WERI-Rb-1 (cell line): ENCODE data around the gene KRTAP10-5.

Experiments
- DNase-seq: peaks from one replicate; pipeline ENCODE4 v3.0.0-alpha.2; 2020
- H3K27ac ChIP-seq: fragments of 250-450 bp; sonication (Bioruptor Pico); 2 replicates; pipeline ENCODE4 v1.5.1; 2020; ENCODE audit warnings: mild to moderate bottlenecking, moderate library complexity
- H3K27me3 ChIP-seq: fragments of 250-450 bp; sonication (Bioruptor Pico); 2 replicates; pipeline ENCODE4 v1.5.1; 2021; ENCODE audit warnings: mild to moderate bottlenecking, low read depth, moderate library complexity; ENCODE audit not compliant: insufficient read depth, severe bottlenecking
- H3K36me3 ChIP-seq: fragments of 250-450 bp; sonication (Bioruptor Pico); 2 replicates; pipeline ENCODE4 v1.5.1; 2020; ENCODE audit warnings: mild to moderate bottlenecking, moderate library complexity
- H3K4me3 ChIP-seq: 2 replicates; pipeline ENCODE4 v1.5.1; 2011; ENCODE audit warnings: low read depth, mild to moderate bottlenecking, control low read depth, low read length
- H3K9me3 ChIP-seq: fragments of 250-450 bp; sonication (Bioruptor Pico); 2 replicates; pipeline ENCODE4 v1.5.1; 2021; ENCODE audit warnings: mild to moderate bottlenecking, moderate library complexity; ENCODE audit not compliant: severe bottlenecking
- TF ChIP-seq, protein P1 (sequence below): IDR thresholded peaks from 2 replicates; pipeline ENCODE4 v1.5.1; 2011; ENCODE audit warnings: low read depth, mild to moderate bottlenecking, control low read depth, inconsistent platforms, low read length

KRTAP10-5 gene

DNA sequence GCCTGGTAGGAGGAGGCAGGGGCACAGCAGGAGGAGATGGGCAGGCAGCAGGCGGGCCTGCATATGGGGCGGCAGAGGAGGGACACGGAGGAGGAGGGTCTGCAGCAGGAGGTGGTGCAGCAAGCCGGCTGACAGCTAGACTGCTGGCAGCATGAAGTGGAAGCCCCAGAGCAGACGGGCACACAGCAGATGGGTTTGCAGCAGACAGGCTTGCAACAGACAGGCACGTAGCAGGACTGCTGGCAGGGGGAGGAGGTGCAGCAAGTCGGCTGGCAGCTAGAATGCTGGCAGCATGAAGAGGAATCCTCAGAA, 615 bp downstream of the KRTAP10-5 start:
- H3K27me3 ChIP-seq = no peaks in the 10 kb centered on the region
- no peaks in the 10 kb centered on the region for H3K36me3 ChIP-seq
- no peak overlapping the region for H3K27ac ChIP-seq
- H3K4me3 ChIP-seq = no peak overlapping the region
- peaks cover 17% of the 10 kb centered on the region for H3K9me3 ChIP-seq
- TF ChIP-seq, protein P1, sequence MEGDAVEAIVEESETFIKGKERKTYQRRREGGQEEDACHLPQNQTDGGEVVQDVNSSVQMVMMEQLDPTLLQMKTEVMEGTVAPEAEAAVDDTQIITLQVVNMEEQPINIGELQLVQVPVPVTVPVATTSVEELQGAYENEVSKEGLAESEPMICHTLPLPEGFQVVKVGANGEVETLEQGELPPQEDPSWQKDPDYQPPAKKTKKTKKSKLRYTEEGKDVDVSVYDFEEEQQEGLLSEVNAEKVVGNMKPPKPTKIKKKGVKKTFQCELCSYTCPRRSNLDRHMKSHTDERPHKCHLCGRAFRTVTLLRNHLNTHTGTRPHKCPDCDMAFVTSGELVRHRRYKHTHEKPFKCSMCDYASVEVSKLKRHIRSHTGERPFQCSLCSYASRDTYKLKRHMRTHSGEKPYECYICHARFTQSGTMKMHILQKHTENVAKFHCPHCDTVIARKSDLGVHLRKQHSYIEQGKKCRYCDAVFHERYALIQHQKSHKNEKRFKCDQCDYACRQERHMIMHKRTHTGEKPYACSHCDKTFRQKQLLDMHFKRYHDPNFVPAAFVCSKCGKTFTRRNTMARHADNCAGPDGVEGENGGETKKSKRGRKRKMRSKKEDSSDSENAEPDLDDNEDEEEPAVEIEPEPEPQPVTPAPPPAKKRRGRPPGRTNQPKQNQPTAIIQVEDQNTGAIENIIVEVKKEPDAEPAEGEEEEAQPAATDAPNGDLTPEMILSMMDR = no peak
- DNase-seq = no peak

DNA sequence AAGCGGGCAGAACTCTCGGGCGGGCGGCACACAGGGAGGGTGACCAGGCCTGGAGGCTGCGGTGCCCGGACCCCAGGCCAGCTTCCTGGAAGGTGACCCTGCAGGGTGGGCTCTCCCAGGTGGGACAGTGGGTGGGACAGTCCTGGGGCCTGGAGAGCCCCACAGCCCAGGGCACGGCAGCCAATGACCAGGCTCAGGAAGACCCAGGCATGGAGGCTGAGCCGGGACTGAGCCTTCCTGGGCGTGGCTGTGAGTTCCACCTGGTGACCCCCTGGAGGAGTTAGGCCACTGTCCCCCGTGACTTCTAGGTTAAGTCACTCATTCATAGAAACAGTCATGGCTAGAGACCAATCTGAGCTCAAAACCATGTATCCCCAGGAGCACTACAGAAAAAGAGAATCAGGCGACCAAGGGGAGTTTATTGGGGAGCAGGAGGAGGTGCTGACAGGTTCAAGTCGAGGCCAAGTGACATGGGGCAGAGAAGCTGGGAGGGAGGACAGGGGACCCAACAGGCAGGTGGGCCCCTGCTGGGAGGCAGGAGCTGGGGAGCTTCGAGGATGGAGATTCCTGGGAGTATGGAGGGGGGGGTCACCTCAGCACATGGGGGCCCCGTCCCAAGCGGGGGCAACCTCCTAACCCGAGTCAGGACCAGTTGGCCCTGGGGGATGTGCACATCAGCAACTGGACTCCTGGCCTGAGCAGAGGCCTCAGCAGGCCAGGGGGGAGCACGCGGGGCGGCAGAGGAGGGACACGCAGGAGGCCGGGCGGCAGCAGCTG, 1.2 kb downstream of the KRTAP10-5 start:
- Histone ChIP-seq H3K4me3 (no peak overlapping the region), H3K27ac (no peak overlapping the region), H3K36me3 (no peaks in the 10 kb centered on the region), H3K9me3 (peaks cover 17% of the 10 kb centered on the region), H3K27me3 (no peaks in the 10 kb centered on the region)
- no peak for DNase-seq
- TF ChIP-seq, protein P1 = no peak

DNA sequence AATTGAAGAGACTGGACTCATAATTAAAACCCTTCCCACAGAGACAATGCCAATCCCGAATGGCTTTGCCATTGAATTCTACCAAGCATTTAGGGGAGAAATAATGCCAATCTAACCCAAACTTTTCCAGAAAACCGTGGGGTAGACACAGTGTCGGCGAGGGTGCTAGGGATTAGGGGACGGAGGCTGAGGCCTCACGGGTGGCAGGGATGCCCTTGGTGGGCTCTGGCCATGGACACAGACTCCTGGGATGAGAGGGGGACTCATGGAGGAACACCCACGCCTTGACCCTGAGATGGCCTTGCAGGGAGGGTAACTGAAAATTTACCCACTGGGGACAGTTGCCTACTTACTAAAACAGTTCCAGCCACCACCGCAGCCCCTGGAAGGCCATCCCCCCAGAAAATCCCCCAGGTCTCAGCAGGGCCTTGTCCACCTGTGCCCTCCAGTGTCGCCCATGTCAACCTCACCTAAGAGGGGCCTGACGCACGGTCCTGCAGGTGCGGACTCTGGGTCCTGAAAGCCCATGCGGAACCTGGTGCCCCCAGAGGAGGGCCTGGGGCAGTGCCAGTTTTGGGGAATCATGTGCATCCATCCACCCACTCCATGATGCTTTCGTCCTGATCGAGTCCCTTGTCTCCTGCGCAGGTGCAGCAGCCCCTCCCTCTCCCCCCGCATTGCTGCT, 1.9 kb downstream of the KRTAP10-5 start:
- Histone ChIP-seq H3K9me3 (peaks cover 17% of the 10 kb centered on the region), H3K27ac (no peak overlapping the region), H3K4me3 (no peak overlapping the region), H3K27me3 (no peaks in the 10 kb centered on the region), H3K36me3 (no peaks in the 10 kb centered on the region)
- TF ChIP-seq, protein P1 = no peak
- no peak for DNase-seq

DNA sequence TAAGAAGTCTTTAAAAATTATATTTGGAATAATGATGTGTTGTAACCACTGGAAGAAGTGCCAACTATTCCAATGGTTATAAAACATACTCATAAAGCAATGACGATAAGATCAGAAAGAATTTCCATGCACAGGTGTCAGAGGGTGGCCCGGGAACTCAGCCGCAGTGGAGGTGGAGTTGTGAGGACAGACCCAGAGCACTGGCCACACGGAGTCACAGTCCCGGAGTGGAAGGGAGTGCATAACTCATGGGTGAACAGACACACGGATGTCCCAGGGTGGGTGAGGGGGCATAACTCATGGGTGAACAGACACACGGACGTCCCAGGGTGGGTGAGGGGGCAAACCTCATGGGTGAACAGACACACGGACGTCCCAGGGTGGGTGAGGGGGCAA, 4.4 kb downstream of the KRTAP10-5 start:
- Histone ChIP-seq H3K27ac (no peak overlapping the region), H3K4me3 (no peak overlapping the region), H3K27me3 (no peaks in the 10 kb centered on the region), H3K9me3 (peaks cover 16% of the 10 kb centered on the region), H3K36me3 (no peaks in the 10 kb centered on the region)
- TF ChIP-seq, protein P1 = no peak
- DNase-seq = no peak

DNA sequence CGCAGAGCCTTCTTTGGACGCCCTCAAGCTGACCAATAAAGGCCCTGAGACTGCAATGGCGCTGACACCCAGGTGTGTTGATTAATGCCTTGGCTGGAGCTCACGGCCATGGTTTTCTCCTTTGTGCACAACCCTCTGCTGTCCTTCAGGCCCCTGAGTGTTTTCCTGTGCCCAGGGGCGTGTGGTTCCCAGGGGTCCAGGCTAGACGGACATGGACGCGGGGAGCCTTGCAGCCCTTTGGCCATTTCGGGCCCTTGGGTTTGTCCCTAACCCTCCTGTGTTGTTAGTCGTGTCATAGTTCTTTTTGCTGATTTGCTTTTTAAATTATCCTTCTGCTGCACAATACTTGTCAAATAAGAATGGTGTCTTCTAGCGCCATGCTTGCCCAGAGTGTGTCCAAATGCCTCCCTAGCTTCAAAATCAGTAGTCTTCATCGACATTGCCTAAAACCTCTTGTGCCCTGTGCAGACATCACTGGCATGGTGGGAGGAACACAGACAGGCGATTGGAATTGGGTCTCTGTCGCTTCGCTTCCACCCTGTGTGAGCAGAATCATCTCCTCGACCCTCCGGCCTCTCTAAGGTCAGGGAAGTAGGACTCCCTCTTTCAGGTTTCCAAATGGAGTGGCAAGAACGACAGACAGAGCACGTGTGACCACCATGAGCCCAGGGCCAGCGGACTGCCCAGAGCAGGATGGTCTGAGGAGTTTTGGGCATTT, 4.9 kb downstream of the KRTAP10-5 start:
- TF ChIP-seq, protein P1 = no peak
- Histone ChIP-seq H3K36me3 (no peaks in the 10 kb centered on the region), H3K27me3 (no peaks in the 10 kb centered on the region), H3K27ac (no peak overlapping the region), H3K4me3 (no peak overlapping the region), H3K9me3 (peaks cover 19% of the 10 kb centered on the region)
- DNase-seq = no peak
